Hepatocyte (in vitro differentiated cells): ENCODE measurements around the gene ERCC4. TPM values are rescaled to one million over a fixed set of nuclear protein-coding genes. Genes with fewer than 3 reads are reported as not detected.

Source experiments
- DNase-seq: peaks from one replicate; pipeline ENCODE4 v3.0.0-alpha.2; 2016; ENCODE audit warnings: low spot score
- H2AFZ ChIP-seq: fragments of 200-600 bp; sonication (generic); 2 replicates; pipeline ENCODE4 v1.6.0; 2016; ENCODE audit warnings: antibody characterized with exemption, mild to moderate bottlenecking
- H3K27ac ChIP-seq: fragments of 200-600 bp; sonication (generic); 2 replicates; pipeline ENCODE4 v1.5.1; 2016; ENCODE audit warnings: mild to moderate bottlenecking
- H3K27me3 ChIP-seq: fragments of 200-600 bp; sonication (generic); 2 replicates; pipeline ENCODE4 v1.6.1; 2016
- H3K36me3 ChIP-seq: fragments of 200-600 bp; sonication (generic); replicated peaks from 2 replicates; pipeline ENCODE4 v1.5.1; 2016; ENCODE audit warnings: low read depth; ENCODE audit not compliant: insufficient read depth
- H3K4me1 ChIP-seq: fragments of 200-600 bp; sonication (generic); 2 replicates; pipeline ENCODE4 v1.5.1; 2016; ENCODE audit warnings: mild to moderate bottlenecking, moderate library complexity; ENCODE audit not compliant: insufficient read depth
- H3K4me2 ChIP-seq: fragments of 200-600 bp; sonication (generic); 2 replicates; pipeline ENCODE4 v1.6.0; 2016
- H3K4me3 ChIP-seq: fragments of 200-600 bp; sonication (generic); 2 replicates; pipeline ENCODE4 v1.5.1; 2016; ENCODE audit warnings: mild to moderate bottlenecking
- H3K79me2 ChIP-seq: fragments of 200-600 bp; sonication (generic); 2 replicates; pipeline ENCODE4 v1.6.0; 2017; ENCODE audit warnings: mild to moderate bottlenecking
- H3K9me2 ChIP-seq: fragments of 200-600 bp; sonication (generic); replicated peaks from 2 replicates; pipeline ENCODE4 v1.6.0; 2017; ENCODE audit warnings: mild to moderate bottlenecking; ENCODE audit not compliant: insufficient read depth
- H3K9me3 ChIP-seq: fragments of 200-600 bp; sonication (generic); 2 replicates; pipeline ENCODE4 v1.5.1; 2016; ENCODE audit warnings: low read depth, mild to moderate bottlenecking
- H4K20me1 ChIP-seq: fragments of 200-600 bp; sonication (generic); 2 replicates; pipeline ENCODE4 v1.6.0; 2016; ENCODE audit warnings: mild to moderate bottlenecking; ENCODE audit not compliant: insufficient read depth, poor library complexity, severe bottlenecking
- EZH2 ChIP-seq: fragments of 200-600 bp; sonication (generic); IDR thresholded peaks from 2 replicates; pipeline ENCODE4 v1.6.1; 2016; ENCODE audit warnings: antibody characterized with exemption, mild to moderate bottlenecking, borderline replicate concordance
- EZH2phosphoT487 ChIP-seq: fragments of 200-600 bp; sonication (generic); IDR thresholded peaks from one replicate; pipeline ENCODE4 v1.6.1; 2018; ENCODE audit warnings: antibody characterized with exemption, mild to moderate bottlenecking, low read depth, moderate library complexity; ENCODE audit not compliant: unreplicated experiment, severe bottlenecking
- WGBS: methylation state at CpG from one replicate; pipeline ENCODE4 v1.1.6; 2016; ENCODE audit warnings: low lambda C conversion rate; ENCODE audit errors: missing lambda C conversion rate; 5-methylcytosine and 5-hydroxymethylcytosine counted together
- polyA plus RNA-seq: library from polyadenylated mRNA; unstranded; fragments of >200 nt; fragmentation: Nextera tagmentation; extraction: Ambion mirVana; gene quantifications from 2 replicates; pipeline ENCODE4 v1.2.1, GENCODE V29; 2016
- total RNA-seq: library from RNA; depleted of rRNA; stranded (reverse); fragments of >200 nt; gene quantifications from 2 replicates; pipeline ENCODE4 v1.2.3, GENCODE V29; 2014
- TF ChIP-seq, protein P1 (sequence below): fragments of 200-600 bp; sonication (generic); IDR thresholded peaks from 2 replicates; pipeline ENCODE4 v1.5.1; 2016; ENCODE audit warnings: antibody characterized with exemption, mild to moderate bottlenecking; ENCODE audit not compliant: poor library complexity

Gene ERCC4
- total and polyA plus RNA-seq, 2 experiments from 2014 or later: 14.5 to 19.3 TPM

- no peaks in the 10 kb centered on the region for H3K9me2 ChIP-seq
- no peaks in the 10 kb centered on the region for H4K20me1 ChIP-seq
- H3K27me3 ChIP-seq: no peaks in the 10 kb centered on the region
- no peak overlapping the region for H3K4me2 ChIP-seq
- no peak overlapping the region for H3K27ac ChIP-seq
- TF ChIP-seq, protein P1, sequence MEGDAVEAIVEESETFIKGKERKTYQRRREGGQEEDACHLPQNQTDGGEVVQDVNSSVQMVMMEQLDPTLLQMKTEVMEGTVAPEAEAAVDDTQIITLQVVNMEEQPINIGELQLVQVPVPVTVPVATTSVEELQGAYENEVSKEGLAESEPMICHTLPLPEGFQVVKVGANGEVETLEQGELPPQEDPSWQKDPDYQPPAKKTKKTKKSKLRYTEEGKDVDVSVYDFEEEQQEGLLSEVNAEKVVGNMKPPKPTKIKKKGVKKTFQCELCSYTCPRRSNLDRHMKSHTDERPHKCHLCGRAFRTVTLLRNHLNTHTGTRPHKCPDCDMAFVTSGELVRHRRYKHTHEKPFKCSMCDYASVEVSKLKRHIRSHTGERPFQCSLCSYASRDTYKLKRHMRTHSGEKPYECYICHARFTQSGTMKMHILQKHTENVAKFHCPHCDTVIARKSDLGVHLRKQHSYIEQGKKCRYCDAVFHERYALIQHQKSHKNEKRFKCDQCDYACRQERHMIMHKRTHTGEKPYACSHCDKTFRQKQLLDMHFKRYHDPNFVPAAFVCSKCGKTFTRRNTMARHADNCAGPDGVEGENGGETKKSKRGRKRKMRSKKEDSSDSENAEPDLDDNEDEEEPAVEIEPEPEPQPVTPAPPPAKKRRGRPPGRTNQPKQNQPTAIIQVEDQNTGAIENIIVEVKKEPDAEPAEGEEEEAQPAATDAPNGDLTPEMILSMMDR: no peak
- no peak overlapping the region for H2AFZ ChIP-seq
- no peaks in the 10 kb centered on the region for H3K36me3 ChIP-seq
- H3K4me1 ChIP-seq: no peaks in the 10 kb centered on the region
- WGBS: 91% methylated on average over 6 of the region's 6 CpGs
- no peak for DNase-seq
- H3K4me3 ChIP-seq: no peak overlapping the region
- H3K9me3 ChIP-seq: no peaks in the 10 kb centered on the region
- H3K79me2 ChIP-seq: no peaks in the 10 kb centered on the region
Measured at GRCh38 chr16:13977177-13977576, 57.2 kb downstream of the ERCC4 start.

DNA sequence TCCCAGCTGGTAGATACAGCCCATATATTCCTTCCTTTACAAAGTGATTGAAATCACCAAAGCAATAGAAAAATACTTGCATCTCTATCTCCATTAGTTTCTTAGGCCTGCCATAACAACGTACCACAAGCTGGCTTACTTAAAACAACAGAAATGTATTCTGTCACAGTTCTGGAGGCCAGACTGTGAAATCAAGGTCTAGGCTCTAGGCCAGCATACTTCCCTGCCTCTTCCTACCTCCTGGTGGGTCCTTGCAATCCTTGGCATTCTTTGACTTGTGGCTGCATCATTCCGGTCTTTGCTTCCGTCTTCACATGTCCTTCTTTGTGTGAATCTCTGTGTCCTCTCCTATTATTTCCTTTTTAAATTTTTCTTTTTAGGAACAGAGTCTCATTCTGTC, 62.5 kb downstream of the ERCC4 start:
- Histone ChIP-seq H3K27ac (no peak overlapping the region), H3K4me1 (no peaks in the 10 kb centered on the region), H3K9me3 (no peaks in the 10 kb centered on the region), H3K4me3 (no peak overlapping the region), H2AFZ (no peak overlapping the region), H3K4me2 (no peak overlapping the region), H3K27me3 (no peaks in the 10 kb centered on the region), H3K36me3 (no peaks in the 10 kb centered on the region), H3K9me2 (no peaks in the 10 kb centered on the region), H3K79me2 (no peaks in the 10 kb centered on the region), H4K20me1 (no peaks in the 10 kb centered on the region)
- TF ChIP-seq EZH2phosphoT487 (no peak), EZH2 (no peak)
- TF ChIP-seq, protein P1: no peak
- WGBS: 98% methylated on average over 3 of the region's 3 CpGs
- no peak for DNase-seq

DNA sequence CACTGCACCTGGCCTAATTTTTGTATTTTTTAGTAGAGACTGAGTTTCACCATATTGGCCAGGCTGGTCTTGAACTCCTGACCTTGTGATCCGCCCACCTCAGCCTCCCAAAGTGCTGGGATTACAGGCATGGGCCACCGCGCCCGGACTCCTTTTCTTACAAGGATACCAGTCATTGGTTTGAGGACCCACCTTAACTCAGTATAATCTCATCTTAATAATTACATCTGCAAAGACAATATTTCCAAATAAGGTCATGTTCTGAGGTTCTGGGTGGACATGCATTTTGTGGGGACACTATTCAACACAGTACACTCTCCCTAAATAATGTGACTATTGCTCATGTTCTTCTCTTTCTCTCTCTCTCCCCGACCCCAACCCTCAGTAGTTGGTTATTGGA, 63.7 kb downstream of the ERCC4 start:
- H3K36me3 ChIP-seq: no peaks in the 10 kb centered on the region
- H3K79me2 ChIP-seq: no peaks in the 10 kb centered on the region
- H3K4me1 ChIP-seq: no peaks in the 10 kb centered on the region
- no peak overlapping the region for H2AFZ ChIP-seq
- no peak for DNase-seq
- H3K27ac ChIP-seq: no peak overlapping the region
- TF ChIP-seq EZH2 (no peak), EZH2phosphoT487 (no peak)
- TF ChIP-seq, protein P1: no peak
- 75% methylated on average over 5 of the region's 5 CpGs for WGBS
- H3K4me2 ChIP-seq: no peak overlapping the region
- H4K20me1 ChIP-seq: no peaks in the 10 kb centered on the region
- no peaks in the 10 kb centered on the region for H3K9me3 ChIP-seq
- no peaks in the 10 kb centered on the region for H3K9me2 ChIP-seq
- no peak overlapping the region for H3K4me3 ChIP-seq
- no peaks in the 10 kb centered on the region for H3K27me3 ChIP-seq

GRCh38 chr16:13984794-13985193, 64.8 kb downstream of the ERCC4 start:
- DNase-seq: no peak
- no peaks in the 10 kb centered on the region for H4K20me1 ChIP-seq
- H3K27me3 ChIP-seq: no peaks in the 10 kb centered on the region
- 79% methylated on average over 8 of the region's 8 CpGs for WGBS
- H3K9me3 ChIP-seq: no peaks in the 10 kb centered on the region
- no peaks in the 10 kb centered on the region for H3K36me3 ChIP-seq
- no peaks in the 10 kb centered on the region for H3K4me1 ChIP-seq
- H3K9me2 ChIP-seq: no peaks in the 10 kb centered on the region
- H3K79me2 ChIP-seq: no peaks in the 10 kb centered on the region
- no peak overlapping the region for H2AFZ ChIP-seq
- no peak overlapping the region for H3K4me3 ChIP-seq
- no peak overlapping the region for H3K27ac ChIP-seq
- TF ChIP-seq EZH2 (no peak), EZH2phosphoT487 (no peak)
- TF ChIP-seq, protein P1: no peak
- no peak overlapping the region for H3K4me2 ChIP-seq
